ENCODE measurements around the gene MAP2. TPM values are rescaled to one million over a fixed set of nuclear protein-coding genes. Genes with fewer than 3 reads are reported as not detected.

The MAP2 gene
- total and polyA plus RNA-seq, 2 donors (not counting 3 experiments of a cell fraction or from before 2014, with no cell fraction given), result 19.4 to 46.1 TPM

DNA sequence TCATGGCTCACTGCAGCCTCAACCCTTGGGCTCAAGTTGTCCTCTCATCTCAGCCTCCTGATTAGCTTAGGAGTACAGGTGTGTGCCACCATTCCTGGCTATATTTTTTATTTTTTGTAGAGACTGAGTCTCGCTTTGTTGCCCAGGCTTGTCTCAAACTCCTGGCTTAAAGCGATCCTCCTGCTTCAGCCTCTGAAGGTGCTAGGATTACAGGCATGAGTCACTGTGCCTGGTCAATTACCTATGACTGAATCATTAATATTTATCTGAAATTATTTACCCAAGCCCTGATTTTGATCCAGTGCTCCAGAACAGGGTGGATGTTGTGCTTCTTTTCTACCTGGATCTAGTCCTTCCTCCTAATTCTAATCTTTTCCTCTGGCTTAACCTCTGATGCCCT, 87.8 kb downstream of the MAP2 start:
- intact Hi-C loops (cut with micrococcal nuclease) (no loop called here), dilution Hi-C loops (cut with MboI; ENCODE audit: extremely low pct_ligation_motif_present, low sequenced_read_pairs) (no loop called here)
- no peaks in the 10 kb centered on the region for H3K9me3 ChIP-seq (replicated peaks; ENCODE audit: control insufficient read depth, insufficient read depth, low read length)
- no TSS peak for BruUV-seq (replicated peaks)
- H3K9ac ChIP-seq (replicated peaks; ENCODE audit: extremely low read depth, insufficient read depth, low read length), result no peak overlapping the region
- no peak for TF ChIP-seq GATA2 (IDR thresholded peaks at IDR 0.05; ENCODE audit: insufficient read depth, insufficient read length, low read depth, low read length)
- no peak for TF ChIP-seq POLR2A (IDR thresholded peaks at IDR 0.05; ENCODE audit: low read depth, low read length)
- TF ChIP-seq FOS (IDR thresholded peaks at IDR 0.05; ENCODE audit: borderline replicate concordance, insufficient read depth, low read length), result no peak
- no peak for TF ChIP-seq POLR2AphosphoS5 (IDR thresholded peaks at IDR 0.05; ENCODE audit: insufficient read depth, low read depth, low read length)
- TF ChIP-seq, protein P1, sequence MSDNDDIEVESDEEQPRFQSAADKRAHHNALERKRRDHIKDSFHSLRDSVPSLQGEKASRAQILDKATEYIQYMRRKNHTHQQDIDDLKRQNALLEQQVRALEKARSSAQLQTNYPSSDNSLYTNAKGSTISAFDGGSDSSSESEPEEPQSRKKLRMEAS (IDR thresholded peaks at IDR 0.05; ENCODE audit: insufficient read depth, insufficient read length), result no peak
- TF ChIP-seq EZH2 (IDR thresholded peaks at IDR 0.05; ENCODE audit: borderline replicate concordance, low read depth, low read length, severe bottlenecking), result no peak
- TF ChIP-seq MYC (IDR thresholded peaks at IDR 0.05; ENCODE audit: low read depth, low read length), result no peak
- no peak for TF ChIP-seq JUN (IDR thresholded peaks at IDR 0.05; ENCODE audit: borderline replicate concordance, insufficient read depth, insufficient read length, low read depth)
- TF ChIP-seq, protein P2, sequence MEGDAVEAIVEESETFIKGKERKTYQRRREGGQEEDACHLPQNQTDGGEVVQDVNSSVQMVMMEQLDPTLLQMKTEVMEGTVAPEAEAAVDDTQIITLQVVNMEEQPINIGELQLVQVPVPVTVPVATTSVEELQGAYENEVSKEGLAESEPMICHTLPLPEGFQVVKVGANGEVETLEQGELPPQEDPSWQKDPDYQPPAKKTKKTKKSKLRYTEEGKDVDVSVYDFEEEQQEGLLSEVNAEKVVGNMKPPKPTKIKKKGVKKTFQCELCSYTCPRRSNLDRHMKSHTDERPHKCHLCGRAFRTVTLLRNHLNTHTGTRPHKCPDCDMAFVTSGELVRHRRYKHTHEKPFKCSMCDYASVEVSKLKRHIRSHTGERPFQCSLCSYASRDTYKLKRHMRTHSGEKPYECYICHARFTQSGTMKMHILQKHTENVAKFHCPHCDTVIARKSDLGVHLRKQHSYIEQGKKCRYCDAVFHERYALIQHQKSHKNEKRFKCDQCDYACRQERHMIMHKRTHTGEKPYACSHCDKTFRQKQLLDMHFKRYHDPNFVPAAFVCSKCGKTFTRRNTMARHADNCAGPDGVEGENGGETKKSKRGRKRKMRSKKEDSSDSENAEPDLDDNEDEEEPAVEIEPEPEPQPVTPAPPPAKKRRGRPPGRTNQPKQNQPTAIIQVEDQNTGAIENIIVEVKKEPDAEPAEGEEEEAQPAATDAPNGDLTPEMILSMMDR (IDR thresholded peaks at IDR 0.05; ENCODE audit: extremely low read depth in 1 of 2, insufficient read depth in 1 of 2, low read depth in 1 of 2, low read length in 2 of 2), result no peak
- H3K79me2 ChIP-seq (ENCODE audit: control insufficient read depth, insufficient read depth, low read length), result no peaks in the 10 kb centered on the region
- H3K4me2 ChIP-seq (ENCODE audit: insufficient read depth, low read length), result no peak overlapping the region
- H3K36me3 ChIP-seq (ENCODE audit: control insufficient read depth in 2 of 2, extremely low read depth in 1 of 2, insufficient read depth in 2 of 2, low read length in 2 of 2), result no peaks in the 10 kb centered on the region
- DNase-seq (ENCODE audit: low read depth, low spot score) (no peak), FAIRE-seq (no peak)
- H3K9me1 ChIP-seq (replicated peaks; ENCODE audit: control insufficient read depth, extremely low read depth, insufficient read depth, low read length), result no peaks in the 10 kb centered on the region
- H3K27me3 ChIP-seq (ENCODE audit: control insufficient read depth in 2 of 2, insufficient read depth in 2 of 2, low read length in 2 of 2), result no peaks in the 10 kb centered on the region
- H3K4me1 ChIP-seq (ENCODE audit: control insufficient read depth, extremely low read depth, insufficient read depth, low read length), result peaks cover 13% of the 10 kb centered on the region
- H3K4me3 ChIP-seq (replicated peaks in 1 of 3; ENCODE audit: insufficient read depth in 1 of 3, low read depth in 1 of 3, low read length in 3 of 3), result no peak overlapping the region
- POLR2A ChIA-PET, result no interaction called here
- H4K20me1 ChIP-seq (replicated peaks; ENCODE audit: control insufficient read depth, extremely low read depth, insufficient read depth, low read length), result no peaks in the 10 kb centered on the region
- CTCF ChIA-PET, result interaction anchor here (1.0 kb wide), 1 partner anchor 14 kb away, joined by 3 read pairs; no protein-coding TSS in a partner anchor
- H2AFZ ChIP-seq (ENCODE audit: low read depth, low read length), result no peak overlapping the region
- H3K27ac ChIP-seq (ENCODE audit: insufficient read depth, low read depth, low read length), result no peak overlapping the region

Measured in endothelial cell of umbilical vein (primary cell).